MM.1S (cell line): ENCODE measurements around the gene FOXO3.
"Not testable (repeated sequence)": the region's sequence is repeated elsewhere in the genome, so short reads cannot be mapped to it uniquely, and the experiment has no call there.

Experiments used
- DNase-seq: peaks from one replicate; pipeline ENCODE4 v3.0.0-alpha.2; 2015
- H2AFZ ChIP-seq: fragments of 300-600 bp; sonication (generic); 2 replicates; pipeline ENCODE4 v1.6.0; 2016; ENCODE audit warnings: antibody characterized with exemption, low read length
- H3F3A ChIP-seq: fragments of 300-600 bp; sonication (generic); 2 replicates; pipeline ENCODE4 v1.6.1; 2016; ENCODE audit warnings: mild to moderate bottlenecking, antibody characterized with exemption, low read length, moderate library complexity, mixed read lengths; ENCODE audit not compliant: insufficient read depth
- H3K27ac ChIP-seq: fragments of 300-600 bp; sonication (generic); 2 replicates; pipeline ENCODE4 v1.5.1; 2016; ENCODE audit warnings: mild to moderate bottlenecking, low read length
- H3K27me3 ChIP-seq: fragments of 300-600 bp; sonication (generic); replicated peaks from 2 replicates; pipeline ENCODE4 v1.6.0; 2016; ENCODE audit warnings: low read length; ENCODE audit not compliant: insufficient read depth
- H3K36me3 ChIP-seq: fragments of 300-600 bp; sonication (generic); replicated peaks from 2 replicates; pipeline ENCODE4 v1.6.1; 2016; ENCODE audit warnings: mild to moderate bottlenecking, low read length, mixed read lengths; ENCODE audit not compliant: insufficient read depth
- H3K4me1 ChIP-seq: fragments of 300-600 bp; sonication (generic); 2 replicates; pipeline ENCODE4 v1.6.1; 2016; ENCODE audit warnings: low read length, mixed read lengths
- H3K4me2 ChIP-seq: fragments of 300-600 bp; sonication (generic); 2 replicates; pipeline ENCODE4 v1.6.0; 2016; ENCODE audit warnings: low read depth, low read length
- H3K4me3 ChIP-seq: fragments of 300-600 bp; sonication (generic); 2 replicates; pipeline ENCODE4 v1.5.1; 2016; ENCODE audit warnings: low read length, mixed read lengths
- H3K79me2 ChIP-seq: fragments of 300-600 bp; sonication (generic); 2 replicates; pipeline ENCODE4 v1.6.1; 2016; ENCODE audit warnings: mixed run types, low read length, mixed read lengths
- H3K9ac ChIP-seq: fragments of 300-600 bp; sonication (generic); 2 replicates; pipeline ENCODE4 v1.6.1; 2016; ENCODE audit warnings: low read length, mixed read lengths
- H3K9me2 ChIP-seq: fragments of 300-600 bp; sonication (generic); replicated peaks from 2 replicates; pipeline ENCODE4 v1.6.1; 2016; ENCODE audit warnings: mild to moderate bottlenecking, low read length, mixed read lengths; ENCODE audit not compliant: insufficient read depth
- H3K9me3 ChIP-seq: fragments of 300-600 bp; sonication (generic); replicated peaks from 2 replicates; pipeline ENCODE4 v1.6.1; 2016; ENCODE audit warnings: mild to moderate bottlenecking, low read length, mixed read lengths; ENCODE audit not compliant: insufficient read depth
- H4K20me1 ChIP-seq: fragments of 300-600 bp; sonication (generic); 2 replicates; pipeline ENCODE4 v1.6.1; 2016; ENCODE audit warnings: mild to moderate bottlenecking, low read length, moderate library complexity, mixed read lengths; ENCODE audit not compliant: insufficient read depth
- CTCF ChIP-seq: fragments of 300-600 bp; sonication (generic); IDR thresholded peaks from 2 replicates; pipeline ENCODE4 v1.5.1; 2016; ENCODE audit warnings: antibody characterized with exemption, low read length, mixed read lengths
- EZH2 ChIP-seq: fragments of 300-600 bp; sonication (generic); optimal IDR thresholded peaks from 2 replicates; pipeline ENCODE3; 2017; ENCODE audit warnings: low read depth, mild to moderate bottlenecking, antibody characterized with exemption, low read length, mixed read lengths
- EZH2phosphoT487 ChIP-seq: fragments of 300-600 bp; sonication (generic); IDR thresholded peaks from 2 replicates; pipeline ENCODE4 v1.6.1; 2018; ENCODE audit warnings: antibody characterized with exemption, low read length

Gene FOXO3

DNA sequence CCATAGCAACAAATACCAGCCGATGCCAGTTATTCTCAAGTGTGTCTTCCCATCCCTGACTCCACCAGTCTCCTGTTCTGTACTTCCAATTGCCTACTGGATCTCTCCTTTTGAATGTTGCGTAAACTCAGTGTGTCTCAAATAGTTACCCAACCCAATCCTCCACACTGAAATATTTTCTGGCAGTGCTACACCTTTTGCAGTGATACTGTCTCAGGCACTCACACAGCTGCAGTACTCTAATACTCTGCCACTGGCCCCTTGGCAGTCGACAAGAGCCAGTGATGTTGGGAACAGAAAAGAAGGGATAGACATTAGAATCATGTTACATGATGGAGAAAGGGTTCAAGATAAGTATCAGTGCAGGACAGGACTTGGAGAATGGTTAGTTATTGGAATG, 31.8 kb upstream of the FOXO3 start:
- no peaks in the 10 kb centered on the region for H3K9me2 ChIP-seq
- no peak overlapping the region for H3K27ac ChIP-seq
- H3K27me3 ChIP-seq = no peaks in the 10 kb centered on the region
- H3K4me1 ChIP-seq = no peaks in the 10 kb centered on the region
- H3F3A ChIP-seq = no peaks in the 10 kb centered on the region
- no peak for TF ChIP-seq EZH2
- H4K20me1 ChIP-seq = no peaks in the 10 kb centered on the region
- no peak overlapping the region for H3K4me3 ChIP-seq
- H3K4me2 ChIP-seq = no peak overlapping the region
- no peaks in the 10 kb centered on the region for H3K79me2 ChIP-seq
- H3K9ac ChIP-seq = no peak overlapping the region
- H3K9me3 ChIP-seq = no peaks in the 10 kb centered on the region
- no peak for DNase-seq
- H2AFZ ChIP-seq = no peak overlapping the region
- H3K36me3 ChIP-seq = no peaks in the 10 kb centered on the region

DNA sequence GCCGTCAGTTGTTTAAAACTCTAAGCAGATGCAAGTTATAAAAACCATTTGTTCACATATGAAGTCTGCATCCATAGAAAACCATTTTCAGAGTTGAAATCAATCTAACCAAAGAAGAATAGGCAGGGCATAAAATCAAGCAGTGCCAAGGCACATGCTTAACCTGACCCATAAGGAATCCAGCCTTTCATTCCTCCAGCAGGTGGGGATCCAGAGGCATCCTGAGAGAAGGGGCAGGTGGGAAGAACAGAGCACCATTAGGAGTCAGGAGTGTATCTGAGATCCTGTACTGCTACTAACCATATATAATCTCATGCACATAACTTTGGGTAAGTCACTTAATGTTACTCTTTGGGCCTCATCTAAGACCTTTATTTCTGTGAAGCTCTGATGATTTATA, 29.4 kb upstream of the FOXO3 start:
- H3K9ac ChIP-seq = no peak overlapping the region
- H3K4me1 ChIP-seq = no peaks in the 10 kb centered on the region
- no peak for DNase-seq
- H3K36me3 ChIP-seq = no peaks in the 10 kb centered on the region
- no peaks in the 10 kb centered on the region for H4K20me1 ChIP-seq
- no peak overlapping the region for H3K27ac ChIP-seq
- TF ChIP-seq CTCF (no peak), EZH2 (no peak), EZH2phosphoT487 (no peak)
- no peaks in the 10 kb centered on the region for H3K79me2 ChIP-seq
- H3F3A ChIP-seq = no peaks in the 10 kb centered on the region
- H3K4me3 ChIP-seq = no peak overlapping the region
- no peak overlapping the region for H2AFZ ChIP-seq
- H3K9me2 ChIP-seq = no peaks in the 10 kb centered on the region
- H3K4me2 ChIP-seq = no peak overlapping the region
- H3K9me3 ChIP-seq = no peaks in the 10 kb centered on the region
- H3K27me3 ChIP-seq = no peaks in the 10 kb centered on the region

GRCh38 chr6:108535114-108535742, 25.5 kb upstream of the FOXO3 start:
- no peaks in the 10 kb centered on the region for H3K36me3 ChIP-seq
- no peaks in the 10 kb centered on the region; the same call in 1 of the 2 replicates for H3K4me1 ChIP-seq
- DNase-seq = no peak
- H3F3A ChIP-seq = no peaks in the 10 kb centered on the region
- no peaks in the 10 kb centered on the region for H3K9me2 ChIP-seq
- no peak overlapping the region for H3K4me3 ChIP-seq
- H2AFZ ChIP-seq = no peak overlapping the region
- H3K4me2 ChIP-seq = no peak overlapping the region
- H3K79me2 ChIP-seq = no peaks in the 10 kb centered on the region
- no peak overlapping the region for H3K27ac ChIP-seq
- no peaks in the 10 kb centered on the region for H3K27me3 ChIP-seq
- H3K9me3 ChIP-seq = no peaks in the 10 kb centered on the region
- H3K9ac ChIP-seq = no peak overlapping the region
- no peaks in the 10 kb centered on the region for H4K20me1 ChIP-seq
- TF ChIP-seq EZH2phosphoT487 (no peak), EZH2 (no peak), CTCF (no peak)

- H4K20me1 ChIP-seq, H3K36me3 ChIP-seq, H3K9me2 ChIP-seq, H3K9ac ChIP-seq, H3K27ac ChIP-seq, H3K4me1 ChIP-seq, H3K4me3 ChIP-seq, H3K9me3 ChIP-seq, H3F3A ChIP-seq, DNase-seq, H3K4me2 ChIP-seq, H3K27me3 ChIP-seq, H3K79me2 ChIP-seq, H2AFZ ChIP-seq: not testable (repeated sequence)
Measured at GRCh38 chr6:108535920-108536535, 24.7 kb upstream of the FOXO3 start.
